GM19438 (cell line): ENCODE measurements around the gene ZBTB12.
"Not testable (repeated sequence)": the region's sequence is repeated elsewhere in the genome, so short reads cannot be mapped to it uniquely, and the experiment has no call there.

Experiments
- ATAC-seq: cut with Tn5 transposase; IDR thresholded peaks from one replicate; pipeline ENCODE4 v1.9.1; 2021; ENCODE audit warnings: low read depth; ENCODE audit not compliant: unreplicated experiment

Gene ZBTB12

GRCh38 chr6:31857774-31858173 is 44.1 kb downstream of the ZBTB12 start:
- ATAC-seq = not testable (repeated sequence)

- ATAC-seq = not testable (repeated sequence)
Observed at GRCh38 chr6:31851980-31852718, 49.7 kb downstream of the ZBTB12 start.

- no peak for ATAC-seq
Observed at GRCh38 chr6:31851485-31851832, 50.4 kb downstream of the ZBTB12 start.

DNA sequence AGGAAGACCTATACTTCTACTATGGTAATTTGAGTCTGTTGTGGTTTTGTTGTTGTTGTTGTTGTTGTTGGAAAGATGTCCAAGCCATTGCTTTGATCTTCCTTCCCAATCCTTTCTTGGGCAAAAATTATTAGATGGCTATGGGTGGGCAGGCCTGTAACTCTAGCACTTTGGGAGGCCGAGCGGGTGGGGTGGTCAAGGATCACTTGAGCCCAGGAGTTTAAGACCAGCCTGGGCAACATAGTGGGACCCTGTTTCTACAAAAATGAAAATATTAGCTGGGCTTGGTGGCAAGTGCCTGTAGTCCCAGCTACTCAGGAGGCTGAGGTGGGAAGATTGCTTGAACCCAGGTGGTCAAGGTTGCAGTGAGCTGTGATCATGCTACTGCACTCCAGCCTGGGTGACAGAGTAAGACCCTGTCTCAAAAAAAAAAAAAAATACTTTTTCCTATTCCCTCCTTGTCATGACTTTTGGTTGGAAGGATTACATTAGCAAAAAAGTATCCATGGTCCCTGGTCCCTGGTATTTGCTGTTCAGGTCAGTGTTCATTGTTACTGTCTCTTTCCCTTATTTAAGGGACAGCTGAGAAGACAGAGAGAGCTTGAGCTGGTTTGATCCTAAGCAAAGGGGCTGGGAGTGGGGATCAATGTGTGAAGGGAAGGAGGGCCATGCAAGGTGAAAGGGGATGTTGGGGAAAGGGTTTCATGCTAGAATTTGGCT is 51.0 kb downstream of the ZBTB12 start:
- no peak for ATAC-seq
